Stimulated activated CD8-positive, alpha-beta memory T cell treated with anti-CD3 and anti-CD28 coated beads, Interleukin-15, amount 100 ng/mL, for 4 hours (primary cell): ENCODE data around the gene KLHL35.

Experiments used
- DNase-seq, 2 donors: peaks; one replicate each; pipeline ENCODE4 v3.0.0-alpha.2; 2020; ENCODE audit warnings: low read depth in 2 of 2

Gene KLHL35, protein sequence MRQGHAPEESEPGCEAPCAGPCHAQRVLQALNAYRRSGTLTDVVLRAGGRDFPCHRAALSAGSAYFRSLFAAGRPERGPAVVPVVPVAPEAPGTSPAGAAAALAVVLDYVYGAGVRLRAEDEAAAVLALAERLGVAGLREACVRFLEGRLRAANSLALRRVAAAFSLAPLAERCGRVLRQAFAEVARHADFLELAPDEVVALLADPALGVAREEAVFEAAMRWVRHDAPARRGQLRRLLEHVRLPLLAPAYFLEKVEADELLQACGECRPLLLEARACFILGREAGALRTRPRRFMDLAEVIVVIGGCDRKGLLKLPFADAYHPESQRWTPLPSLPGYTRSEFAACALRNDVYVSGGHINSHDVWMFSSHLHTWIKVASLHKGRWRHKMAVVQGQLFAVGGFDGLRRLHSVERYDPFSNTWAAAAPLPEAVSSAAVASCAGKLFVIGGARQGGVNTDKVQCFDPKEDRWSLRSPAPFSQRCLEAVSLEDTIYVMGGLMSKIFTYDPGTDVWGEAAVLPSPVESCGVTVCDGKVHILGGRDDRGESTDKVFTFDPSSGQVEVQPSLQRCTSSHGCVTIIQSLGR

DNA sequence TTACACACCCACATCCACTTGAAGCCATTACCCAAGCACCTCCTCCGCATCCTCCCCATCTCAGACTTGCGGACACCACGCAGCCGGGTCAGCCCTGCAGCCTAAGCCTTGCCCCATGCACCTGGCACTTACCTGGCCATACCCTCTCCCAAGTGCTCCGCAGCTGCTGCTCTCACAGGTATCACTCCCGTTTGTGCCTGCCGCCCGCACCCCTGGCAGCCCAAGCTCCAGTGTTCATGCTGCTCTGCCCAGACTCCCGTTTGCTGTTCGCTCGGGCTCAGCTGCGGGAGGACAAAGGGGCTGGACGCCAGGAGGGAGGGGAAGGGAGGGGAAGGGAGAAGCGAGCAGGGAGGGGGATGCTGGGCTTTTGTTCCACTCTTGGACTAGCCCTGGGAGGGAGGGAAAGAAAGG, at the start of gene KLHL35:
KLHL35 (minus strand) TSS at position 293 of the 411 bp plus-strand sequence. CDS start 2,574 bp downstream, outside the sequence.
- DNase-seq, result no peak

DNA sequence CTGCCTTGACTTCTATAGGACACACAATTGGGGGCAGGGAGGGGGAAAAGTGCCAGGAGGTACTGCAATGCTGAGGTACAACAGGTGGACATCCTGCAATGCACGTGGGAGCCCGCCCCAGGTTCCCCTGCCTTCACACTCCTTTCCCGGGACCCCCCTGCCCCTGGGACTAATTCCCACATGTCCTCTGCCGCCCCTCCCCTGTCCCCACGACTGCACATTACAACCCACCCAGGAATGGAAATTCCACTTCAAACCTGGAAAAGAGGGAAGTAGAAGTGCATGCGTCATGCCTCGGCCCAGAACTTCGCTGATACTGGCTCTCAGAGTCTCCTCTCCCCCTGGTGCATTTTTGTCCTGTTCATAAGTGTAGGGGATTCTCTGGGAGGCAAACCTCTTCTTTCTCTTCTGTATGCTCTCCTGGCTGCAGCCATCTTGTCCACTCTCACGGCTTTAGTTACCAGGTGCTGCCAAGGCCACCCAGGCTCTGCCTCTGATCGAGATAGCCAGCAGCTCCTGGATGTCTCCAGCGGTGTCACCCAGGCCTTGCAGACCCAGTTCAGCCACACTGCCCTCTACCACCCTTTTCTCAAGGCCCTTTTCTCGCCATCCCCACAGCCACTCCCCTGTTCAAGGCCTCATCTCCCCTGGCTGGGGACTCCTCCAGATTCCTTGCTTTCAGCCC, 49.1 kb upstream of the KLHL35 start:
- DNase-seq, result no peak

DNA sequence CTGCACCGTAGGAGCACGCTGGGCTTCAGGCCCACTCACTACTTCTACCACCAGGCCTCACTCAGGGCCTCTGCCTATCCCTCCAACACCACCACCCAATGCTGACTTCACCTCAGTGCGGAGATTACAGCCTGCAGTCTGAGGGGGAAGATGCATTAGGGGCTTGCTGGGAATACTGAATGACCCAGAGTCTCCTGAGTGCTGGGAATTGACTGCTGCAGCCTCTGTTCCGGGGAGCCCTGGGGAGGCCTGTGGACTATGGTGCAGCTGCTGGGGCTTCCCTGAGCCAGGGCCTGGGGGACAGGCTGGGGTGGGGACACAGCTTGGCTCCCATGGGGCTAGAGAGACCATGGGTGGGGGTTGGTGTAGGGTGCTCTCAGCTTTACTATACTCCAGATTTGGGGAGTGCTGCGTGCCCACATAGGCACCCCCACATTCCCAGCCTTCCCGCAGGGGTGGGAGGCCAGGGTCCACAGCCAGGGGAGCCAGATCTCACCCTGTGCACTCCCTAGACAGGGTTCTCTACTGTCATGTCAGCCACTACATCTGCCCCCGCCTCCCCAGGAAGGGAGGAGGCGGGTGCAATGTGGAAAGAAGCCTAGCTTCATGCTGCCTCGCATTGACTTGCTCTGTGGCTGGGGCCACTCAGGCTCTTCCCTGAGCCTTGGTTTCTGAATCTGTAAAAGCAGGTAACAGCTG, 48.4 kb upstream of the KLHL35 start:
- no peak for DNase-seq

DNA sequence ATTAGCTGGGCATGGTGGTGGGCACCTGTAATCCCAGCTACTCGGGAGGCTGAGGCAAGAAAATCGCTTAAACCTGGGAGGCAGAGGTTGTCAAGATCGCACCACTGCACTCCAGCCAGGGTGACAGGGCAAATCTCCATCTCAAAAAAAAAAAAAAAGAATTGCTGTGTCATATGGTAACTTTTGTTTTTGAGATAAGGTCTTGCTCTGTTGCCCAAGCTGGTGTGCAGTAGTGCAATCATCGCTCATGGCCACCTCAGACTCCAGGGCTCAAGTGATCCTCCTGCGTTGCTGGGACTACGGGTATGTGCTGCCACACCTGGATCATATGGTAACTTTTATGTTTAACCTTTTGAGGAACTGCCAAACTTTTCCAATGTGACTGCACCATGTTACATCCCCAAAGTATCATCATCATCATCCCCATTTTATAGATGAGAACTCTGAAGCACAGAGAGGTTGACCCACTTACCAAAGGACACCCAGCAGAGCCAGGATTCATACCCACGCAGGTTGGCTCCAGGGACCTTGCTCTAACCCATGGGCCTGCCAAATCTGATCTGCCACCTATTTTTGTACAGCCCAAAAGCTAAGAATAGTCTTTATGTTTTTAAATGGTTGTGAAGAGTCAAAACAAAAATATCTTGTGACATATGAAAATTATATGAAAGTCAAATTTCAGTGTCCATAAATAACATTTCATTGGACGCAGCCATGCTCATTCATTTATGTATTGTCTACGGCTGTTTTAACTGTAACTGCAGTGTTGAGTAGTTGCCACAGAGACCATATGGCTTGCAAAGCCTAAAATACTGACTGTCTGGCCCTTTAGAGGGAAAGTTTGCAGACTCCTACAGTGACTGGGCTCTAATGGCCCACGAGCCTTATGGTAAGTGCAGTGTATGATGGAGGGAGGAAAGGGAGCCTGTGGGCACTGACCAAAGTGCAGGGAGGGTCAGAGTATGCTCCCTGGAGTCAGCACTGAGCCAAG, 47.5 kb upstream of the KLHL35 start:
- DNase-seq, result no peak

DNA sequence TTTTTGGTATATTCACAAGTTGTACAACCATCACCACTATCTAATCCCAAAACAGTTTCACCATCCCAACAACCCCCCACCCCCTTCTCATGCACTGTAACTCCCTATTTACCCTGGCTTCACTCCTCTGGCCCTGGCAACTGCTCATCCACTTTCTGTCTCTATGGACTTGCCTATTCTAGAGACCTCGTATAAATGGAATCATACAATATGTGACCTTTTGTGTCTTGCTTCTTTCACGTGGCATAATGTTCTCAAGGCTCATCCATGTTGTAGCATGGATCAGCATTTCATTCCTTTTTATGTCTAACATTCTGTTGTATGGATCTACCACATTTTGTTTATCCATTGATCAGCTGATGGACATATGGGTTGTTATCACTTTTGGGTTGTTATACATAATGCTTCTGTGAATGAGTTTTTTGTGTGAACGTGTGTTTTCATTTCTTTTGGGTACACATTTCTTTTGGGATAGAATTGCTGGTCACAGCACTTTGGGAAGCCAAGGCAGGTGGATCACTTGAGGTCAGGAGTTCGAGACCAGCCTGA, 46.7 kb upstream of the KLHL35 start:
- no peak for DNase-seq

DNA sequence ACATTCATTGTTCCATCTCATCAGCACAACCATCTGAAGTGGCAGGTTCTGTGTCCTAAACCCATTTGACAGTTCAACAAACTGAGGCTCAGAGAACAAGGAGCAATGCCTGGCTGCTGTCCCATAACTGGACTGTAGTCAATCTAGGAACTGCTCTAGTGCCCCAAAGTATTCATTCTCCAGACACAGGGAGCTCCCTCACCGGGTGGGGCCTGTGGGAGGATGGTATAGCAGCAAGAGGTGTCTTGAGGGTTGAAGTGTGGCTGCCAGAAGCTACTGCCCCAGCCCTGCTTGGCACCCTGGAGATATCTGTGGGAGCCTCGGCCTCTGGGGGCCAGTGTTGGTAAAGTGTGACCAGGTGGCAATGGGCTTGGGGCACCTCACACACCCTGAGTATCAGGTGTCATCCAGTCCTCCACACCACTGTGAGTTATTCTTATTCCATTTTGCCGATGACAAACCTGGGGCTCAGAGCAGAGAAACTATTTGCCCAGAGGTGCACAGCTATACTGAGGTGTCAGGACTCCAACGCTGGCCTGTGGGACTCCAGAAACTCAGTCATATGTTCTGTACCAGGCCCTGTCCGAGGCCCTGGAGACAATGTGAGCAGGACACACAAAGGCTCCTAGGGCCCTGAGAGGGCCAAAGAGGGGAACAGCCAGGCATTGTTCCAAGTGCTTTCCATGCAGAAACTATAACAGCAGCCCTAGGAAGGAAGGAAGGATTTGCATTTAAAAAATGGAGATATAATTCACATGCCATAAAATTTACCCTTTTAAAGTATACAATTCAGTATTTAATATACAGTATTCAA, 46.0 kb upstream of the KLHL35 start:
- DNase-seq, result no peak

DNA sequence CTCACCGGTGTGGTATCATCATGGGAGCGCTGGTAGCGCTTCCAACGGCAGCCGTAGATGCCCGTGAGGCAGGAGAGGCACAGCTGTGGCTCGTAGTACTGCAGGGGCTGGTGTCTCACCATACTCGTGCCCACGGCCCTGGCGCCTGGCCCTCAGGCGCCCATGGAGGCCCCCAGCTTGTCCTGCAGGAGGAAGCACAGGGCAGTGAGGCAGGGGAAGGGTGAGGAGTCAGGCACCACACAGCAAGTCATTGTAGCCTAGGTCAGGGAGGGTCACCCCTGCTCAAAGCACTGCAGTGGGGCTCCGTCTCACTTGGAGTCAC, 44.6 kb upstream of the KLHL35 start:
- no peak for DNase-seq

DNA sequence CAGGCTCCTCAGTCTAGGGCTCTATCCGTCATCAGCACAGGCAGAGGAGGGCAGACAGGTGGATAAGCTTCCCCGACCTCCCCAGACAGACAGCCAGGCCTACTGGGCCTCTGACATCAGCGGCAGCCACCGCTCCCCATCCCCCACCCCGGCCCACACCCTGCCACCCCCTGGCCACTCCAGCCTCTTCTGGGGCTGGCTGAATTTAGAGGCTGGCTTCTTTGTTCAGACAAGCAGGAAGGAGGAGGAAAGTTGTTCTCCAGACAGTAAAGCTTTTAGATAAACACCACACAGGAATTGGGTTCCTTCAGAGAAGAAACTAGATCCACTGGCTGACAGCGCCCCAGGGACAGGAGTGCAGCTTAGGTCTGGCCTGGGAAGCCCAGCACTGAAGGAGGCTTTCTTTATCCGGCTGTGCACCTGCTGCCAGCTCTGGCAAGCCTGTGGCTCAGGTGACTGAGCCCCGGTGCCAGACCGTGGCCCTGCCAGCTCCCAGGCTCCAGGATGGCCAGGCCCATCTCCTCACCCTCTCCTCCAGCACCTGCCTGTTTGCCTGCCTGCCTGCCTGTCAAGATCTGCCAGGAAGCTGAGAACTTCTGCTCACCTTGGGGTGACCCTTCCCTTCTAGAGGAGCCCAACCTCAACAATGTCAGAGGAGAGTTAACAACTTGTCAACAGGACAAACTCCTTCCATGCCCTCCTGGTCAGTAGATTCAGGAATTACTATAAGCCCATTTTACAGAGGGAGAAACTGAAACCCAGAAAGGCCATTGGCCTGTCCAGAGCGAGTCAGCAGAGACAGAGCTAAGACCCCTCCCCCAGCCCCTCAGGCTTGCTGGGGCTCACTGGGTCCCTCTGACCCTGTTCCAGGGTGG, 44.0 kb upstream of the KLHL35 start:
- no peak for DNase-seq

DNA sequence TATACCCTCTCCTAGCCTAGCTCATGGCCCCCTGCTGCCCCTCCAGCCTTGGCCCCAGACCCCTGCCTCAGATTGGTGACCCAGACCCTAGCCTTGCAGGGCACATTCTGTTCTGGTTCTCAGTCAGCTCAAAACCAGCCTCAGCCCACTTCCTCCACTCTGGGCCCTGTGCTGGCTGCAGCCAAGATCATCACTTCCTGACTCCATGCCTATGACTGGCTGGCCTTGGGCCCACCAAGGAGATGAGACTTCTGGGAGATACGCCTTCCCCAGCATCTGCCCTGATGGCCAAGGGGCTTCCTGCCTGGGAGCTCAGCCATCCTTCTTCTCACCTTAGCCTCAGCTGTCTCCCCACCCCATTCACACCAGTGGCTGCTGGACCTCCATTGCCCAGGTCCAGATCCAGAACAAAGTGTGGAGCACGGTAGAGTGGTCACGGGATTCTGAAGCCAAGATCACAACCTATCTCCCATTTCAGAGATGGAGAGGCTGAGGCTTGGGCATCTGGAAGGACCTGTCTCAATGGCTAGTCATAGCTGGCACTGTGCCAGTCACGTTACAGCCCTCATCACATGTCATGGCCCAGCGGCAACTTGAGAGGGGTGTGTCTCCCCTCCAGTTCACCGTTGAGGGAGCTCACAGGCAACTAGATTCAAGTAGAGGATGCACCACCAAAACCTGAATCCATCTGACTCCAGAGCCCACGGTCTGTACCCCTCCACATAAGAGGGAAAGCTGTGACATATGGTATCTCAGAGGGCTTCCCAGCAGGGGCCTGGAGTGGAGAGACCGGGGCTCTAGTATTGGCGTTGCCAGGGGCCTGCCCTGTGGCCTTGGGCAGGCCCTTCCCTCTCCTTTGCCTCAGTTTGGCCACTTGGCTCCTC, 43.0 kb upstream of the KLHL35 start:
- DNase-seq, result no peak

DNA sequence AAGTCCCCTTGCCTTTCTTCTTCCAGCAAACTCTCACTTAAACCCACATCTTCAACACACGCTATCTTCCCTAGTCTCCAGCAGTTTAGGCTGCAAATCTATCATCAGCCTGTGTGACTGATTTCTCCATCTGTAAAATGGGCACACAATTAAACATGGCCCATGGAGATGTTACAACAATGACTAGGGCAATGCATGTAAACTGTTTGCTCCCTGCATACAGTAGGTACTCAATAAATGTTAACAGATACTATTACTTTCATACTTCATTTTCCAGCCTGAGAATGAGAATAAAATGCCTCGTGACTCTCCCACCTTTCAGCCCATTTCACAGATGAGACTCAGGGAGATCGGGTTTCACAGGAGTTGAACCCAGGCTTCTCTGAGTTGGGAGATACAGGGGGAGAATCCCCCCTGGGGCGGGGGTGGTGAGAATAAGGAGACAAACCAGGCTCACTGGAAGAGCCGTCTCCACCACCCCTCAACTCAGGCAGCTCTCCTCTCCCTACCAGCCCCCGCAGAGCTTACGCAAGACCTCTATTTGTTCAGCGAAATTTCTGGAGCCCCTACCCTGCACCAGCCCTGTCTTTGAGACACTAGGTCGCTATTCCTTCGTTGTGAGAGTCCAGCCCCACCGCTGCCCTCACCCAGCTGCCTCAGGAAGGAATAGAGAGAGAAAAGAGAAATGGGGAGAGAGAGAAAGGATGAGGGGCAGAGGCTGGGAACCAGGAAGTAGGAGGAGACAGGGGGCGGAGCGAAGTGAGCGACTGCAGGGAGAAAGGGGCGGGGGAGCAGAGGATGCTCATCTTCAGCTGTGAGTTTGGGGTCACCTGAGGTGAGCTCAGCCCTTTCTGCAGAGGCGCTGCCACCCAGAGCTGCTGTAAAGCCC, 42.1 kb upstream of the KLHL35 start:
- DNase-seq, result peak; percentile 9 to 21

DNA sequence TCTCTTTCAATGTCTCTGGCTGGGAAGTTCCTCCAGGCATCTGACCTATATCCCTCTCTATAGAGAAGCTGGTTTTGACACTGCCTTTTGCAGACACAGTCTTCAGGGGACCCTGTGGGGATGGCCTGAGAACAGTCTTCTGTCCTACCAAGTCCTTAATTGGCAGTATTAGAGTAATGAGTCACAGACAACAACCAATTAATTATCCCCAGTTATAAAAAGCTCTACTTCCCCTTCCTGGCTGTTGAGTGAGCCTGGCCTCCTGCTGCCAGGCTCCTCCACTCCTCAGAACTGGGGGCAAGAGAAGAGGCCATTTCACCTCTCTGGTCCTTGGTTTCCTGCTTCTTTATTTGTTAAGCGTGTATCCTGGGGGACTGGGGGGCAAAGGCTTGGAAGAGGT, 41.2 kb upstream of the KLHL35 start:
- DNase-seq, result no peak

DNA sequence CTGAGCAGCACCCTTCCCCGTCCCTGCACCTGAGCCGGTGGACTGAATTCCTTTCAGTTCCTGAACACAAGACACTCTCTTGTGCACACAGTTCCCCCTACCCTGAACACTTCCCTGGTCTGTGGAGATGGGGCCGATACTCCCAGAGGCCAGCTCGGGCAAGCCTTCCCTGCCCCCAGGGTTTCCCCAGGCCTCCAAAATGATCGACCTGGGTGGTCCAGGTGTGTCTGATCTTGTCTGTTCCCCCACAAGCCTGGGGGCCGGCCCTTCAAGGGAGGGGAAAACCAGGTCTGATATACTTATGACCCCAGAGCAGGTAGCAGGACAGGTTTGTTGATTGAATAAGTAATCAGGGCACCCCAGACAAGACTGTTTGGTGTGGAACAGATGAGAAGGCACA, 40.7 kb upstream of the KLHL35 start:
- DNase-seq, result no peak

DNA sequence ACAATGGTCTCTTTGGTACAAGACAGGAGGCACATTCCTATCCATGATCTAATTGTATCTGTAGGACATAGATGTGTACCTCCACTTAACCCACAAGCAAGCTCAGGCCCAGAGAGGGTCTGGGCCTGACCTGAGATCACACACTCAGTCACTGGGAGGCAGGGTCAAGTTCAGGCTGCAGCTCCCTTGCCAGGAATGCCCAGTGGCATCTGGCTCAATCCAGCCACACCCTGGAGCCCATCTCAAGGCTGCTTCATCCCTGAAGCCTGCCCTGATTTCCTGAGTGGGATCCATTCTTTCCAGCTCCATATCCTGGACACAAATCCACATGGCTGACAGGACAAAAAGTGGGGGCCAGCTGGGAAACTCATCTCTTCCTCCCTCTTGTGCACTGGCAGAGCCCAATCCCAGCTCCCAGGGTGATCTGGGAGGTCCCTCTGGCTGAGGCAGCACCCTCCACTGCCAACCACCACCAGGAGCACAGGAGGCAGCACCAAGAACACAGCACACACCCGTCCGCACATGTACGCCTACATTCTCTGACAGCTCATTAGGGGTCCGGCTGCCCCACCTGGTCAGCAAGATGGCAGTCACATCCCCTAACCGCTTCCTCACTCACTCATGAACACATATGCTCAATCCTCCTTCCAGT, 39.2 kb upstream of the KLHL35 start:
- no peak for DNase-seq

DNA sequence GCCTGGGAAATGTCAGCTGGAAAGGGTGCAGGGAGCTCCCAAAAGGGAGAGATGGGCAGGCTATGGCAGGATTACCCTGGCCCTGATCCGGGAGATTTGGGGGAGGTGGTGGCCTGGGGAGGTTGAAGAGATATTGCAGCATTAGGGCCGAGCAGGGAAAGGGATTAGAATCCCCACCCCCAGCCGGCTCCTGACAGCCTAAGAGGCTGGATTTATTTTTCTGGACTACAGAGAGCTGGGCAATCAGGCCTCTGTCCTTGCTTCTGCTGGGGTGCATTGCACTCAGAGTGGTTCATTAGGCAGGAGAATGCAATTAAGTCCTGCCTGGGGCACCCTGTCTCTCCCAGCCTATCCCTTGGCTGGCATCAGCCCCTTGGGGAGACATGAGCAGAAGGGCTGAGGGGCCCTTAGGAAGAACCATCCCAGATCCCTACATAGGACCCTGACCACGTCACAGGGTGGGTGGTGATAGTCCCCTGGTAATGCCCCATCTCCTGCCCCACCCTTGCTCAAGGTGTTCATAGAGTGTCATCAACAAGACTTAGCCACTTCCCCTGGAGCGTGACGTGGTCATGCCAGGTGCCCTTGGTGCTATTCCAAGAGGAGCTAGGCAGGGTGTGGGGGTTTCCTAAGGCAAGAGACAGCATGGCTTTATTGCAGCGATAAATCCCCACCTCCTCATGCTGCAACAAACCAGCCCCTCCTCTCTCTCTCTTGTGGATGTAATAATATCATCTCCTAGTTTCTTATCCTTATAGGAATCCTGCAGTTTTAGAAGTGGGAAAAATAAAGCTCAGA, 38.4 kb upstream of the KLHL35 start:
- no peak for DNase-seq

DNA sequence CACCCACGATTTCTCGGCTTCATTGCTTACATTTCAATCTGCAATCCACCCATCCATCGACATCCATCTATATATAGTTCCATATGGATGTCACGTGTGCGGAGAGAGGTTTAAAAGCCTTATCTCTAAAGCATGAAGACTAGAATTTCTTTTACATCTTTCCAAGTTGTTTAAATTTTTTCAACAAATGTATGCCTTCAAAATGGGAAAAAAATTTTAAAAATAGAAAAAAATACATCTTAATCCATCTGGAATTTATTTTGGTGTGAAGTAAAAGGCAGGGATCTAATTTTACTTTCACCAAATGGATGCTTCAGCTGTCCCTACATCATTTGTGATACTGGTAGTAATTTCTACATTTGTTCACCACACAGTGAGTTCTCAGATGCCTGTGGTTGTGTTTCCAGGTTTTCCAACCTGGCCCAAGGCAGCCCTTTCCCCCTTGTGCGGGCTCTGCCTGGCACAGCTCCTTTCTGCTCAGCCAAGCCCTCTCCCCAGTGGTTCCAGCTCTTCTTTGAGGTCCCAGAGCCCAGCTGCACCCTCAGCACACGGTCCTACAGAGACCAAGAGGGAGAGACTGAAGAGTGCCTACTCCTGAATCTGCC, 37.6 kb upstream of the KLHL35 start:
- no peak for DNase-seq
